HG02884 (cell line): ENCODE data around the gene INSYN2A.

Source experiments
- ATAC-seq: cut with Tn5 transposase; IDR thresholded peaks from one replicate; pipeline ENCODE4 v1.9.1; 2021; ENCODE audit warnings: mild to moderate bottlenecking, moderate library complexity; ENCODE audit not compliant: unreplicated experiment

The INSYN2A gene

GRCh38 chr10:127195571-127196281 is 665 bp downstream of the INSYN2A start:
- ATAC-seq, result no peak

DNA sequence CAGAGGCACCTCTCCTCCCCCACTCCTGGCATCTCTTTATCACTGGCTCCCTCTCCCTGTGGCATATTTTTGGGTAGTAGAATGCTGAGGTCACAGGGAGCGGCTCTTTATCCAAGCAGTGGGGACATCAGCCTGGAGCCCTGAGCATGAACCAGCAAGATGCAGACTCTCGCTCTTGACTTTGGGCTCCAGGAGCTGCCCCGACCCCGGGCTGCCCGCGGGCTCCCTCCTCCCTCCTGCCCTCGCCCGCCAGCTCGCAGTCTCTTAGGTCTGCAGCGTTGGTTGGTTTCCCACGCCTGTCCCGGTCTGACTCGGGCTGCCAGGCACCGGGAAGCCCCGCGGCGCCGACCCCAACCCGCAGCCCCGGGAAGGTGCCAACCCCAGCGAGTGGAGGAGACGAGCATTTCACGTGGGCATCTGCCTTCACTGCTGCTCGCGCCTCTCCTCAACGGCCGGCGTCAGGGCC is 1.3 kb downstream of the INSYN2A start:
- ATAC-seq, result no peak

DNA sequence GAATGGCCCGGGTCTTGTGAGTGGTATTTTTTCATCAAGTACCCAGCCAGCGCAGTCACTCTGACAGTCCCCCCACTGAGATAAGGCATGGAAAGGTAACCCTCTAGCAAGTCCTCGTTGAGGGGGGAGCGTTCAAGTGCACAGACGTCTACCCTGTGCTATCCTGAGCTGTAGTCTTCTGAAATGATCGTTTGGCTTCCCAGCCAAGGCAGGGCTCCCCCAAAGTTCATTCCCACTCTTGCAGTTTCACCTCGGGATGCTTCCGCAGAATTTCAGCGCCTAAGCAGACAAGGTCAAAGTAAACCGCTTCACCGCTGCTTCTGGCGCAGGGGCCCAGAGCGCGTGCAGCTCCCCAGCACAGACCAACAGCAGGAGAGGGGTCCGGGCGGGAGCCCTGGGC is 1.8 kb downstream of the INSYN2A start:
- ATAC-seq, result no peak

GRCh38 chr10:127194111-127194510 is 2.3 kb downstream of the INSYN2A start:
- no peak for ATAC-seq

DNA sequence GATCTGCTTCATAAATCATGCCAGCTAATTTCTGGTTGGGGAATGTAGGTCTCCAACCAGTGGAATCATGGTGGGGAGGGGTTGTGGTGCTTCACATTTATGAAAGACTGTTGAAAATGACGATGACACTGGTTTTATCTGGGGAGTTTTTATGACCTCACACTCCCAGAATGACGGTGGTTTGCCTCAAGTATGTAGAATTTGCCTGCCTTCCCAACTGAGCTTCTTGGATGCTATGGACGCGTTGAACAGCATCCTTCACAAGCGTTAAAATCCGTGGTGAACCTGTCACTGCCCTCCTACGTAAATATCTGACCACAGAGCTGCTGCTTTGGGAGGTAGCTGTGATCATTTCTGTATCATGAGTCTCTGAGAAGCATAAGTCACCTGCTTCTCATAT is 3.3 kb downstream of the INSYN2A start:
- ATAC-seq, result no peak

- no peak for ATAC-seq
Measured at GRCh38 chr10:127190427-127190826, 6.0 kb downstream of the INSYN2A start.

DNA sequence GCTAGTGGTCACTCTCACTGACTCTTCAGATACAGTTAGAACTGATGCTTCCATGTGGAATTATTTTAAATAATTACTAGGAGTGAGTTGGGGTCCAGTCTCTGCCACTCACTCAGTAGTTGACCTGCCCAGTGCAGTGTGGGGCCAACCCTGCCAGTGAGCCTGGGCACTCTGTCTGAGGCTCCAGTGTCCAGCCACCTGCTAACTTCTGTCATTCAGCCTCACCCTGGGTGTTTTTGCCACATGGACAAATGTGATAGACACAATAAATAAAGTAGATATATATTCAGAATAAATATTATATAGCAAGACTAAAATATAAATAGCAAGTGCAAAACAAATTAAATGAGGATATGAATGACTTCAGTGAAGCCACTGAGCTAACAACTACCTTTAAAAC is 7.2 kb downstream of the INSYN2A start:
- no peak for ATAC-seq

DNA sequence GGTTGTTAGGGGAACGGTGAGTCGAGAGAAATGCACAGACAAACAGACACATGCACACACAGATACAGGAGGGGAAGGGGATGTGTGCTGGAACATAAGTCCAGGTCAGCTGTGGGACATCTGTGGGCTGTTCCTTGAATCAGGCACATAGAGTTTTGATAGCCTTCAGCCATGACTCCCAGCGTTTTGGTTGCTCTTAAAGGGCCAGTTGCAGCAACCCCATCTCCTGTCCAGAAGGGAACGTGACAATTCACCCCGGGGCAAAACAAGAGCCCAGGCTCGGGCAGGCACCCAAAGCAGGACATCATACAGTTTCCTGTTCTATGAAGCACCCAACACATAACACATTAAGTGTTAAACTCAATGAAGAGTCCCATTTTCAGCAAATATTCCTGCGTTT is 9.6 kb downstream of the INSYN2A start:
- no peak for ATAC-seq

DNA sequence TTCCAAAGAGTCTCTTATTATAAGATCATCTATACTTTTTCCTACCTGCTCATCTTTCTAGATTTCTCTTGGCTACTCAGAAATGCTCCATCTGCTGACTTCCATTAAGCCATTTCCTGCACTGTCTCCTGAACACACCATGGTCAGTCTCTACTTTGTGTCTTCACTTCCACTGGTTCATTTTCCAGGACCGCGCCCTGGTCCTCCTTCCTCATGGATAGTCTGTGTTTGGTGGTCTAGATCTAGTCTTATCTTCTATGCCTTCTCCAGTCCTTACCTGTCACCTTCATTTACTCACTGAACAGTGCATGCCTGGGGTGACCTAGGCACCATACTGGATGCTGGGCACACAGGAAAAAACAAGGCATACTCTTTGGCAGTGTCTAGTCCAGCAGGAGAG is 11.8 kb downstream of the INSYN2A start:
- no peak for ATAC-seq

DNA sequence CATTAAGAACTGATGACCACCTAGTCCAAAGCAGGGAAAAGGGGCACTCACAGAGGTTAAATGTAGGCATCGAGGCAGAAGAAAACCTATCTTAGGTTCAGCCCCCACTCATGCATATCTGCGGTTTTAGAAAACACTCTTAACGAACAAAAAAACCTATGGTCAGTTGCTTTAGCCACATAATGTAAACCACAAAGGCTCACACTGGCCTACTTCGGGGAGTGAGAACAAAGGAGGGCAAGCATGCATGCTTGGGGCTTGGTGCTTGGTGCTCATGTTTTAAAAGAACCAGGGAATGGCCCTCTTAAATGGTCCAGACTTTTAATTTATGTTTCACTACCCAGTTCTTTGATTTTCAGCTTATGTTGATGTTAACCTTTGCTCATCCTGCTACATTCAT is 14.2 kb downstream of the INSYN2A start:
- ATAC-seq, result no peak

DNA sequence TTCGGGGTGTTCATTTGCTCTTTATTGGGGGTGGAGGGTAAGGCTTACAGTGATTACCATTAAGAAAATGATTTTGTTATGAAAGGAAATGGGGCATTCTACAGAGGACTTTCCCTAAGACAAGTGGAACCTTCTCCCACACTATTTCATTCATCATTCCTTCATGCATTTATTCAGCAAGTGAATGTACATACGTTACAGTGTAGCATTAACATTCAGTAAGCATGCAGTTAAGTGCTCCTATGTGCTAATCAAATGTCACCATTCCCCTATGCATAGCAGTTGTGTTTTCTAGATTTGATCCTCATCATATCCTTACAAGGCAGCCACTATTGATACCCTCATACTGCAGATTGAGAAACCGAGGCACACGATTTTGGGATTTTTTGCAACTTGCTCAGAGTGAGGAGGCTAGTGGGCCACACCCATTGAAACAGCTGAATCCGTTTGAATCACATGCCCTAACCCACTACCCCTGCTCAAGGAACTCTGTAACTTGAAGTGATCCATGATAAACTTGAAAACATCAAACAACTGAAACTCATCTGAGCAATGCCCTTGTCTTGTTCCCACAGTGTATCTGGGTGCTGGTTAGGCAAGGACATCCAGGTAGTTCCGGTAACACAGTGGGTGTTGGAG is 16.7 kb downstream of the INSYN2A start:
- ATAC-seq, result no peak

DNA sequence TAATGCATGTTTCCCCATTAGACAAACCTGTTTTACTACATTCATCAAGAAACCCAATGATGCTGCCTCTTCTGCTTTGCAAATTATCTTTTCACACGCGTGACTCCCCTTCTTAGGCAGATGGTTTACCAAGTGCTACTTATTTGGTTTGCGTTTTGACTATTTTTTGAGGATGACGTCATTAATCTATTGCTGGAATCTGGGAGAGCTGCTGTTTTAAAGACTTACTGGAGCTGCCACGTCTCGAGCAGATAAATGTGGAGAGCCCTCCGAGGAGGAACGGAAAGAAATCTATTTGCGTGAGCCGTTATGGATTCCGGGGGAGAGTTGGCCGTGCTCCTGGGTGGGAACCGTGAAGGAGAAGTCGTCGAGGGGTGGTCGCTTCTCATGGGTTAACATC is 19.7 kb downstream of the INSYN2A start:
- ATAC-seq, result no peak

GRCh38 chr10:127175357-127176110 is 20.9 kb downstream of the INSYN2A start:
- no peak for ATAC-seq

GRCh38 chr10:127174866-127175265 is 21.5 kb downstream of the INSYN2A start:
- ATAC-seq, result no peak

DNA sequence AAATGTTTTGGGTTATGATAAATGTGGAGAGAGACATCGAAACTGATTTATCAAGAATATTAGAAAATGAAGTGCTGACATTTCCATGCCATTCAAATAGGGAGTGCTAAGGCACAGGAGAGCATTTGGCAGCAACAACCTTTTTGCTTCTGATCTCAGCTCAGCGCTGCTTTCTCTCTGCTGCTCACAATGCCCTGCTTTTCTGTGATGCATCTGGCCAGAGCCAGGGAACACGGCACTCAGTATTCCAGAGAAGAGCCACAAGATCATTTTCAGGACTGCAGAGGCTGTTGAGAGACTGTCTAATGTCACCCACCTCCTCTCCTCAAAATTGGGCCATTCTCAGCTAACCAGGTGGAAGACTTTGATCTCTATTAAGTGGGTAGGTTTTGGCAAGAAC is 28.1 kb downstream of the INSYN2A start:
- no peak for ATAC-seq

DNA sequence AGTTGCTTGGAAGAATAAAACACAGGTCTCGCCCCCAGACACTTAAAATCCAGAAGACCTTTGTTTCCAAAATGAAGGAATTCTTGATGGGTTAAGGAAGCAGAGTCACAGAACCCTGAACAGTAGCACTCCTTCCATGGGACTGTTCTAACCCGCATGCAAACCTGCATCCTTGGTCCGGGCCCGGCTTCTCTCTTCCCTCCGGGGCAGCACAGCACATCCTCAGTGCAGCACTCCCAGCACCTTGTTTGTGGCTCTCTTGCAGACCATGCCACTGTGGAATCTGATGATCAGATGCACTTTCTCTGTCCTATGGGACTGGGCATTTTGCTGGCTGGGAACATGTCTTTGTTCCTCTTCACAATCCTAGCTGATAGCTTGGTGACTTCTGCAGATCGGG is 33.5 kb downstream of the INSYN2A start:
- ATAC-seq, result no peak

GRCh38 chr10:127161482-127161881 is 34.9 kb downstream of the INSYN2A start:
- no peak for ATAC-seq

DNA sequence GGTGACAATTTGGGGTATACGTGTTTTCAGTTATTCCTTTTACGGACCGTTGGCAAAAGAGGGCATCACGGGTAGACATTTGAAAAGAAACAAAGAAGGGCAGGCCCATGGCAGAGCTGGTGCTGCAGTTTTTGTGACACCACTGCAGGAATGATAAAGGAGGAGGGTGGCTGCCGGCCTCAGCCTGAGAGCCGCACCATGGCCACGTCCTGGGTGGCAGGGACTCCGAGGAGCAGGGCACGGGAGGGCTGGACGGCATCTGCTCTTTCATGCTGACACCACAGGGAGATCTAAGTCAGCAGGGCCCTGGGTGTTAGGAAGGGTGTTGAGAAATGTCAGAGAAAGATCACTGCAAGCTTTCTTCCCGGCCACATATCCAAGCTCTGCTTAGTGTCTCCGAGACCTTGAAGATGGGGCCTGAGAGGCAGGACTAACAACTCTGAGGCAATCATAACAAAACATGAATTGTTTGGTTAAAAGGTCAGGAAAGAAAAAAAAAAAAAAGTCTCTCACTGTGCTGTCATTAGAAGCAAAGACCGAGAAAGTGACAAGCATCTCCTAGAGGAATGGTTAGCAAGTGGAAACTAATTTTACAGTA is 36.6 kb downstream of the INSYN2A start:
- ATAC-seq, result no peak

DNA sequence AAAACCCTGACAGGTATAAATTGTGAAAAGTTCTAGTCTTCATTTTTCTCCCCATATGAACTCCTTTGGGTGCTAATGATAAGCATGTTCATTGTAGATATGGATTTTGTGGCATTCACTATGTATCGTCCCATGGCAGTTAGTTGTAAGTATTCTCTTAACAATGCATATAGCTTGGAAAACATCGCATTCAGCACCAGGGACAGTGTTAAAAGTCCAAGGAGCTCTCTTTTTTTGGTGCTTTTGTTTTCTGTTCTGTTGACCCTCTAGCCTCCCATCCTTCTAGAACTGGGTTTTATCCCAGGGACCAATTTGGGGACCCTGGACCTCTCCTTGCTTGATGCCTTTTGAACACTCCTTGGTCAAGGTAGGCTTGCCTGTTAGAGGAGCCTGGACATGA is 37.7 kb downstream of the INSYN2A start:
- no peak for ATAC-seq

DNA sequence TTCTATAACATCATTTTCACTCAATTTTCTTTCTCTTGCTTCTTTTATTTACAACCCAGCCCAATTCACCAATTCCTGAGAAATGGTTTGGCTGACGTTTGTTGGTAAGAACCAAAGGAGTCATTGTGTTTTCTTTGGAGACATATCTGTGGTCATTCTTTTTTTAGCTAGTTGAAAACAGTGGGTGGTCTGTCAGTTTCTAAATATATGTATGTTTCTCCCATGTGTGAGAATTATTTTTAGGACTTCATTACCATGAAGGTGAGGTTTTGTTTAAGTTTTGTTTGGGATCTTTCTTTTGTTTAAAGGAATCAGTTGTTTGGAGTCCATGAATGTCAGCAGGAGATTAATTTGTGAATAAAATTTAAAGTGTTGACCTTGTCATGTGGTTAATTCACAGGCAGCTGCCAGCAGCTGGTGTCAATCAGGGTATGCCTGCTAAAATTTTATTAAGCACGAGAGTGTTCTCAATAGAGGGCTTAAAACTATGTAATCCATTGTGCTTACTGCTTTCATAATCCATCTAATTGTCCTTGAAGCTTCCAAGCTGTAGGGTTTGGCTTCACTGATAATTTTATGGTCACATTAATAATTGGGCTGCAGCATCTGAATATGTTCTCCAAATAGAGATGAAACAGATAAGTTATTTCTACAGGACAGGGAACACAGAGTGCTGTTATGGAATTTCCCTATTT is 38.7 kb downstream of the INSYN2A start:
- ATAC-seq, result no peak

- no peak for ATAC-seq
Measured at GRCh38 chr10:127157089-127157488, 39.3 kb downstream of the INSYN2A start.
